NK-92 (cell line): ENCODE measurements around the gene GMIP.

Source experiments
- DNase-seq: peaks from one replicate; lab custom pipeline; 2025; ENCODE audit not compliant: unreplicated experiment; lab: John Stamatoyannopoulos, UW

The GMIP gene

DNA sequence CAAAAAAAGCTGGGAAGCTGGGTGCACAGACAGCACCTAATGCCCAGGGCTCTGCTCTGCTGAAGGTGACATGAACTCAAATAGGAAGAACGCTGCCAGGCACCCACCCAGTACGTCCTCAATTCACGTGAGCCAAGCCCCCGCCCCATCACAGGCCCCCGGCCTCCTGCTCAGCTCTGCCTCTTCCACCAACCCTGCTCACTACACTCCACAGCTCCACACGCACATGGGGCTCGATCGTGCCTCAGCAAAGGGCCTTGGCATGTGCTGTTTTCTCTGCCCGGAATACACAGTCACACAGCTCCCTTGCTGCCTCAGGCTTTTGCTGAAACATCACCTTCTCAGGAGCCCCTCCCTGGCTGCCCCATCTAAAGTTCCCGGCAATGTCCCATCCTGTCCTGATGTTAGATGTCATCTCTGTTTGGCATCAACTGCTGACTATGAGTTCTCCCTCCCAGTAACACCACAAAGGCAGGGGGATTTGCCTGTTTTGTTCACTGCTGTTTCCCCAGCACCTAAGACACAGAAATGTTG, 17.8 kb upstream of the GMIP start:
- no peak for DNase-seq

DNA sequence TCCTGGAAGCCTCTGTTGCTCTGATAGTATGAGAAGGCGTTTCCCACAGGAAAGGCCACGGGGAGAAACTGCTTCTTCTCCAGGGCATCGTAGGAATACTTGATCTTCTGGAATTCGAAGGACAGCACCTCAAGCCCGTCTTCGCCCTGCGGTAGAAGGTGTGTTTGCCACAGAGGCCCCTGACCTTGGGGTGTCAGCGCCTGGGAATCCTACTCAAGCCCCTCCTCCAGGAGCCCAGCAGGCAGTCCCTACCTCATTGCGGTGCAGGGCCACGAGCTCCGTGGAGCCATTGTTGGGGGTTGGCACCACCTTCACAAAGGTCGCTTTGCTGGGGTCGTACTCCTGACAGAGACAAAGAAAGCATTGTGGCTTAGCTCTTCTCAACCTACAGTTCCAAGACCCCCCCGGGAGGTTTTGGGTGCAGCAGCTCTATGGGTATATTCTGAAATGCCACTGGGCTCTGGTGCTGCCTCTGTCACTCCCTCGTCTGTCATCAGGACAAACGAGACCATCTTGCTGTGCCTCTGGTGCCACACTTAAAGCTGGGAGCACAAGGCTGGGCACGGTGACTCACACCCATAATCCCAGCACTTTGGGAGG, 16.3 kb upstream of the GMIP start:
- no peak for DNase-seq

DNA sequence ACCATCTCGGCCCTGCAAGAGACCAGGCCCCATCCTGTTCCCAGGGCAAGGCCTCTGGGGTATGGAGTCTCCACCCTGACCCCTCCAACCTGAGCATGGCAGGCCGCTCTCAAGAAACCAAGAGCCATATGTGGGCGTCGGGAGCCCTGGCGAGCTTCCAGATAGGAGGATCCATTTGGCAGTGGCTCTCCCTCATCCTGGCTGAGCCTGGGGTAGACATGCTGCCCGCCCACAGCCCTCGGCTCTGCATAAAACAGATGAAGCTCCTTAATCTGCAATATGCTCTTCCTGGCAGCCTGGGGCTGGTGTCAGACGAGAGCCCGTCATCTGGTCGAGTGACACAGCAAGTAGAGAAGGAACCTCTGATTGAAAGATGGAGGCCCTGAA, 13.9 kb upstream of the GMIP start:
- DNase-seq = no peak

DNA sequence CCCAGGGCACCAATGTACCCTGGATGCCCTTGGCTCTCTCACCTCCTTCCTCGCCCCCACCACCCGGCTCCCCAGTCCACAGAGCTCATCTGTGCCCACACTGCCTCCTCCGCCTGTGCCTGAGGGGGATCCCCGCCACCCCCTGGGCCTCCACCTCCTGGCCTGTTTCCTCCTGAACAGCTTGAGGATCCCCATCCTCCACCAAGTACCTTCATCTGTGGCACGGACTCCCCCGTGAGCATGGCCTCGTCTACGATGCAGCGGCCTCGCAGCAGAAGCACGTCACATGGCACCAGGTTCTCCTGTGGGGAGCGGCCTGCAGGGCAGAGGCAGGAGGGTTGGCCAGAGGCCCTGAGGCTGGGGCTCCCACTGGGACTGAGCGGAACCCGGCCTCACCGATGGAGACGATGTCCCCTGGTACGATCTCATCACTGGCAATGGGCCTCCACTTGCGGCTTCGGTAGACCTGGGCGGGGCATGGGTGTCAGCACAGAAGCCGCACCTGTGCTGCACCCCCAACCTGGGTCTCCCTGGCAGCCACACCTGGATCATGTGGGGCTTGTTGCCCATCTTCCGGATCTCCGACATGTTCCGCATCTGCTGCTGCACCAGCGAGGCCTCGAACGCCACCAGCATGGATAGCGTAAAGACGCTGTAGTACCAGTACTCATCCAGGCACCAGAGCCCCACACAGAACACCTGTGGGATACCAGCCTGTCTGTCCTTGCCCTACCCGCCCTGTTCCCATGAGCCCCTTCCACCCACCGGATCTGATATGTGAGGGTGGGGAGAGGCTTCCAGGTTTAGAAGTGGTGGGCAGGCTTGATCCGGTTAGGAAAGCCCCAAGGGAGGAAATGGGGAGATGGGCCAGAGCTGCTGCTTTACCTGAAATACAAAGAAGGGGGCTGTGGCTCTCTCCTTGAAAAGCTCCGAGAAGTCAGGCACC, 13.3 kb upstream of the GMIP start:
- DNase-seq = no peak

GRCh38 chr19:19655641-19656343, 12.3 kb upstream of the GMIP start:
- DNase-seq = no peak

- DNase-seq = no peak
Observed at GRCh38 chr19:19655051-19655594, 11.7 kb upstream of the GMIP start.

DNA sequence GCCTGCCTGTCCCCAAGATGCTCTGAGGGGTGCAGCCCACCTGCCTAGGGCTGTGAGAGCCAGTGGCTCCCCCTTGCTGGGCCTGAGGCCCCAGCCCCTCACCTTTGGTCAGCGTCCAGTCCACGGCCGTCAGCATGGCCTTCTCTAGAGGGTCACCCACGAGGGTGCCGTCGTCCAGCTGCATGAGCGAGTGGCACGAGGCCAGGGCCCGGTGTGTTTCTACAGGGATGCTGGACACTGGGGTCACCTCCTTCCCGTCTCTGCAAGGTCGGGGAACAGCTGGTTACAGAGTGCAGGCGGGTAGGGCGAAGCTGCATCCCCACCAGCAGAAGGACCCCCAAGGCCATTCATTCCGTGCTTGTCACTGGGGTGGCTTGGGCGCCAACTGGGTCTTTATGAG, 11.0 kb upstream of the GMIP start:
- DNase-seq = no peak

DNA sequence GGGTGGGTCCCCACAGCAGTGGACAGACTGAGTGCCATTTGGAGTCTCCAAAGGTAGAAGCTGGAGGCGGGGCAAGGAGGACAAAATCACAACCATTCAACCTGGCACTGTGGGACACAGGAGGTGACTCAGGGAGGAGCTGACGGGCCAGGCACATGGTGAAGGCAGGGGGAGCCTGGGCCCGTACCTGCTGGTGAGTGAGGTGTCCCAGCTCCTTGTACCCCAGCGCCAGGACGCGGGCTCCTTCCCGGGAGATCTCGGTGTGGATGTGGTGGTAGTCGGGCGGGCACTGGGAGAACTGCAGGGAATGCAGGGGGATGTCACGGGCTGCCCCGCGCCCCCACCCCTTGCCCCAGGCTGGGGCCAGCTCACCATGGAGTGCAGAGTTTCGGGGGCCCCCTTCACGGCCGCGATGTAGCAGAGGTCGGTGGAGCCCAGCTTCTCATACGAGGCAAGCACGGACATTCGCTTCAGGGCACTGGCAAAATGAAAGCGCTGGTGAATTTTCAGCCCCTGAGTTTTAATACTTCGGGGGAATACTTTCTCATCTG, 10.2 kb upstream of the GMIP start:
- DNase-seq = no peak

DNA sequence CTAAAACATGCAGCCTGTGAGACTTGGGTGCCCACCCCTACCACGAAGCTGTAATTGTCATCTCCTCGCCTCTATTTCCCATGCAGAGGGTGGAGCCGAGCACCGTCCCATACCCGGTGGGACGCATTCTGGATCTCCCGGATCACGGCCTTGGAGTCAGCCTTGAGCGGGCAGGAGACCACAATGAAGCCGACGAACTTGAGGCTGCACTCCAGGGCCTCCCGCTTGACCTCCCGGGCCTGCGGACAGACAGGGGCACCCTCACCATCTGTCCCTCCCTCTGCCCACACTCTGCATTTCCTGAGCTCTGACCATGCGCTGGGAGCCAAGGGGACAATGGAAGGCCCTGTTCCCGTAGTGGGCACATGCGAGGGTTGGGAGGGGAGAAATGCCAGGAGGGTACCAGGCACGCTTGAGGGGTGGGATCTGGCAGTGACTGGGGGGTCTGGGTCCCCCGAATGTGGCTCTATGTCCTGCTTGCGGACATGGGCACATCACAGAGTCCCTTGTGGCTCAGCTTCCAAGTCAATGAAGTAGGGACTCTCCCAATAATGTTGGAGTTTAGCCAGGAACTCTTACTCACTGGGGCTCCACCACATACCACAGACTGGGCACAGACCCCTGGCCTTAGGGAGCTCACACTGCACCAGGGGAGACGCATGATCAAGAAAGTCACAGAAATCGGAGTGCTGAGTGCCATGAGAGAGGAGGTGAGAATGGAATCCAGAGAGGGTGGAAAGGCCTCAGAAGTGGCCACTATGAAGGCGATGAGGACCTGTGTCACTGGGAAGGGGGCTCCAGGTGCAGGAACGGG, 9.2 kb upstream of the GMIP start:
- no peak for DNase-seq

GRCh38 chr19:19651076-19651475, 7.6 kb upstream of the GMIP start:
- no peak for DNase-seq

GRCh38 chr19:19650331-19650730, 6.9 kb upstream of the GMIP start:
- no peak for DNase-seq

GRCh38 chr19:19649580-19649995, 6.1 kb upstream of the GMIP start:
- DNase-seq = no peak

DNA sequence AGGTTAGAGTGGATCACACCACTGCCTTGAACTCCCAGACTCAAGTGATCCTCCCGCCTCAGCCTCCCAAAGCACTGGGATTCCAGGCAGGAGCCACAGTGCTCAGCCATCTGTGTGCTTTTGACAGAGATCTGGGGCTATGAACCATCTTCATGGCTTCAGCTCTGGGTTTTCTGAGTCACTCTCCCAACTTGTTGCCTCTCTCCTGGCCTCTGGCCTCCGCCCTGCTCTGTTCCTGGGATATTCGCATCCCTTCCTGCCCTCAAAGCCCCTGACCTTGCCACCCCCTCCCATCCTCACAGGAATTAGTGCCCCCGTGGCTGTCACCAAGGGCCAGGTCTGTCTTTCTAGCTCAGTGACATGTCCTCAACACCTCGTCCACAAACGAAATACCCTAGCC, 5.7 kb upstream of the GMIP start:
- DNase-seq = no peak

- DNase-seq = no peak
Observed at GRCh38 chr19:19647037-19647835, 3.8 kb upstream of the GMIP start.

GRCh38 chr19:19645233-19645870, 1.9 kb upstream of the GMIP start:
- no peak for DNase-seq

DNA sequence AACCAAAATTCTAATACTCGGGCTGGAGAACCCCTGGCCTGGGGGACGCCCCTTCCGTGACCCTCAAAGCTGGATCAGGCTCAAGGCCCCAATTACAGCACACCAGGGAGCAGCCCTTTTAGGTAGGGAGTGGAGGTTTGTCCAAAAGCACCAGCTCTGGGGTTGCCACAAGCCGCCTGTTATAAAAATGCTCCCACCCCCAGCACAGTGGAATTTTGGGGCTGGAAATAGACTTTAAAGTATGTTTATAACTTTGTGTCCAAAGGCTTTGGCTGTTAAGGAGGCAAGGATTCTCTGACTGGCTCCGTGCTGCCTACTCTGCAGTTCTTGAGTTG, 564 bp upstream of the GMIP start:
- DNase-seq = no peak

DNA sequence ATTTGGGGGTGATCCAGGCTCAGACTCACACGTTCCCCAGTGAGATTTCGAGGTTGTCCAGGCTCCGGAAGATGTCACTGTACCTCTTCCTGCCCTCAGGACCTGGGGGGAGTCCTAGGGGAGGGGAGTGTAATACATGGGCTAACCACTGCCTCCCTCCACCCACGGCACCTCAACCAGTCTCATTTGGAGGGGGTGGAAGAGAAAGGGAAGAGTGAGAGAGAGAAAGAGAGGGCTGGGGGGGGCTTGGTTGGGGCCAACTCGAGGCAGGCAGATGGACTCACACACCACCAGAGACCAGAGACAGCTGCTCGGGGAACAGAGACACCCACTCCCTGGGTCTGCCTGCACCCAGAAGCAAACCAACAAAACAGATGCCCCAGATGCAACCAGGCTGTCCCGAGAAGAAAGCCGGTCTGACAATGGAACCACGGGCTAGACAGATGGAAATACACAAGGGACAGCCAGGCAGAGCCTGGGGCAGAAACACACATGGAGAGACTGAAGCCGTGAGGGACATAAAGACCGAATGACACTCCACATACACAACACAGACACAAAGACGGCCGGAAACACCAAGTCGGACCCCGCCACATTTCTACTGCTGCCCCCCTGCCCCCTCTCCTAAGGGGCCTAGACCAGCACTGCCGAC, 825 bp downstream of the GMIP start:
- no peak for DNase-seq

GRCh38 chr19:19637523-19638251, 5.8 kb downstream of the GMIP start:
- DNase-seq = no peak
